ENCODE measurements around the gene ROR1.

The ROR1 gene

GRCh38 chr1:64124704-64125440 lies 351.1 kb downstream of the ROR1 start:
- Histone ChIP-seq H3K4me3 (ENCODE audit: low read depth in 1 of 2, low read length in 2 of 2) (no peak overlapping the region), H3K27ac (ENCODE audit: low read depth, low read length) (no peak overlapping the region)

GRCh38 chr1:64126581-64126980 lies 352.8 kb downstream of the ROR1 start:
- no peaks in the 10 kb centered on the region for H3K36me3 ChIP-seq (ENCODE audit: insufficient read depth, low read length)
- no peak overlapping the region for H3K27ac ChIP-seq (ENCODE audit: low read depth, low read length)
- no peaks in the 10 kb centered on the region for H3K27me3 ChIP-seq (ENCODE audit: control insufficient read depth in 1 of 2, insufficient read depth in 2 of 2, low read length in 2 of 2)
- no peaks in the 10 kb centered on the region for H3K9me3 ChIP-seq (ENCODE audit: low read length)
- peaks cover 9% of the 10 kb centered on the region for H3K4me1 ChIP-seq (ENCODE audit: insufficient read depth, low read length)
- no peak overlapping the region for H3K9ac ChIP-seq (ENCODE audit: low read length)
- no peak overlapping the region for H3K4me3 ChIP-seq (ENCODE audit: low read depth in 1 of 2, low read length in 2 of 2)

More at GRCh38 chr1:64124704-64125440, 351.1 kb downstream of the ROR1 start:
- Histone ChIP-seq H3K9me3 (ENCODE audit: low read length) (no peaks in the 10 kb centered on the region), H3K27me3 (ENCODE audit: control insufficient read depth in 1 of 2, insufficient read depth in 2 of 2, low read length in 2 of 2) (no peaks in the 10 kb centered on the region), H3K4me1 (ENCODE audit: insufficient read depth, low read length) (peaks cover 9% of the 10 kb centered on the region), H3K9ac (ENCODE audit: low read length) (no peak overlapping the region), H3K36me3 (ENCODE audit: insufficient read depth, low read length) (no peaks in the 10 kb centered on the region)

GRCh38 chr1:64127297-64127696 lies 353.5 kb downstream of the ROR1 start:
- Histone ChIP-seq H3K27me3 (ENCODE audit: control insufficient read depth in 1 of 2, insufficient read depth in 2 of 2, low read length in 2 of 2) (no peaks in the 10 kb centered on the region), H3K9me3 (ENCODE audit: low read length) (no peaks in the 10 kb centered on the region), H3K4me1 (ENCODE audit: insufficient read depth, low read length) (peaks cover 9% of the 10 kb centered on the region)

DNA sequence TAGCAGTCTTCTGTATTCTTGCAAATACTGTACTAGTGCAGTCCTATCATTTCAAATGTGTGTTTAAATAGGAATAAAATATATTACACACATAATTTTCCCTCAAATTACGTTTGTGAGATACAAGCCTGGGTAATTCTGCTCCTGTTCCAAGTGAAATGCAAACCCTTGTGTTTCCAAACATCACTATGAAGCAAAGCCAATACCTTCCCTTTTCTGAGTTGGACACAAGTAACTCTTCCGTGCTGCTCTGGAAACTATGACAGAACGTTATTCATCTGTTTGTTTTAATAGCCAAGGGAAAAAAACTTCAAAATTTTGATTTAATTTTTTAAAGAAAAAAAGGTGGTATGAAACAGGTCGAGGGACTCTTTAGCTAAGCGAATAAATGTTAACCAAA lies 355.9 kb downstream of the ROR1 start:
- Histone ChIP-seq H3K4me3 (ENCODE audit: low read depth in 1 of 2, low read length in 2 of 2) (no peak overlapping the region), H3K36me3 (ENCODE audit: insufficient read depth, low read length) (no peaks in the 10 kb centered on the region), H3K4me1 (ENCODE audit: insufficient read depth, low read length) (peaks cover 3% of the 10 kb centered on the region), H3K9ac (ENCODE audit: low read length) (no peak overlapping the region), H3K27me3 (ENCODE audit: control insufficient read depth in 1 of 2, insufficient read depth in 2 of 2, low read length in 2 of 2) (no peaks in the 10 kb centered on the region), H3K9me3 (ENCODE audit: low read length) (no peaks in the 10 kb centered on the region), H3K27ac (ENCODE audit: low read depth, low read length) (no peak overlapping the region)

More at GRCh38 chr1:64127297-64127696, 353.5 kb downstream of the ROR1 start:
- no peak overlapping the region for H3K27ac ChIP-seq (ENCODE audit: low read depth, low read length)
- H3K4me3 ChIP-seq (ENCODE audit: low read depth in 1 of 2, low read length in 2 of 2), result no peak overlapping the region
- H3K9ac ChIP-seq (ENCODE audit: low read length), result no peak overlapping the region
- H3K36me3 ChIP-seq (ENCODE audit: insufficient read depth, low read length), result no peaks in the 10 kb centered on the region

DNA sequence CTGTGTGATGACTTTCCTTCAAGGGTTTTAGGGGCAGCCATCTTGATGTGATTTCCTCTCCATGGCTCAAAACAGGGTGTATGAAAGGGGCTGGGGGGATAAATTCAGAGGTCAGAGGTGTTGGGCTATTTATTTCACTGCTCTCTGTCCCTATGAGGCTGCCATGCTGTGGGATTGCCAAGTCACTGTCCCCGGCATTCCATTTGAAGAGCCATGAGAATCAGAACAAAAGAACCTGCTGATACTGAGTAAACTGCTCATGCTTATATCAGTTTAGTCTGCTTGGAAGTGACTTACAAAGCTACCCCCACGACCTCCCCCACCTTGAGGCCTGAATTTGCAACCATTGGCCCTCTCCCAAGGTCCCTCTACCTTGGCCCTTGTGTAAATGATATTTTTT lies 357.3 kb downstream of the ROR1 start:
- Histone ChIP-seq H3K27me3 (ENCODE audit: control insufficient read depth in 1 of 2, insufficient read depth in 2 of 2, low read length in 2 of 2) (no peaks in the 10 kb centered on the region), H3K36me3 (ENCODE audit: insufficient read depth, low read length) (no peaks in the 10 kb centered on the region), H3K4me3 (ENCODE audit: low read depth in 1 of 2, low read length in 2 of 2) (no peak overlapping the region), H3K4me1 (ENCODE audit: insufficient read depth, low read length) (peaks cover 15% of the 10 kb centered on the region), H3K9me3 (ENCODE audit: low read length) (no peaks in the 10 kb centered on the region), H3K9ac (ENCODE audit: low read length) (no peak overlapping the region), H3K27ac (ENCODE audit: low read depth, low read length) (no peak overlapping the region)

DNA sequence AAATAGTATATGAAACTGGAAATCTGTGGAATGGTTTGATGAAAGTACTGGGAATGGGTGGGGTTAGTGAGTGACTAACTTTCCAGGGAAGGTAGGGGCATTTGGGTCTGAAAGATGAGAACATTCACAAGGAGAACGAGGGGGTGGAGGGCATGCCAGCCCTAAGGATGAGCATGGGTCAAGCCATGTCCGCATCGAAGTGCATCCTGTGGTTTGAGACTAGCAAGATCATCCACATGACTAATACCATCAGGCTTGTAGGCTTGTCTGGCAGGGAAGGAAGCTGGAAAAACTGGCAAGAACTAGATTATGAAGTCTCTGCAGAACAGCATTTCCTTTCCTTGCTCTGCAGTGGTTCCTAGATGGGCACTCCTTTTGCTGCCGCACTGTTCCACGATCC lies 359.2 kb downstream of the ROR1 start:
- H3K4me1 ChIP-seq (ENCODE audit: insufficient read depth, low read length), result peaks cover 27% of the 10 kb centered on the region
- no peaks in the 10 kb centered on the region for H3K27me3 ChIP-seq (ENCODE audit: control insufficient read depth in 1 of 2, insufficient read depth in 2 of 2, low read length in 2 of 2)
- H3K4me3 ChIP-seq (ENCODE audit: low read depth in 1 of 2, low read length in 2 of 2), result no peak overlapping the region
- H3K9me3 ChIP-seq (ENCODE audit: low read length), result no peaks in the 10 kb centered on the region
- no peaks in the 10 kb centered on the region for H3K36me3 ChIP-seq (ENCODE audit: insufficient read depth, low read length)
- no peak overlapping the region for H3K27ac ChIP-seq (ENCODE audit: low read depth, low read length)
- H3K9ac ChIP-seq (ENCODE audit: low read length), result no peak overlapping the region

- Histone ChIP-seq H3K9ac (ENCODE audit: low read length) (no peak overlapping the region), H3K36me3 (ENCODE audit: insufficient read depth, low read length) (peaks cover under 1% of the 10 kb centered on the region), H3K4me3 (ENCODE audit: low read depth in 1 of 2, low read length in 2 of 2) (no peak overlapping the region), H3K27ac (ENCODE audit: low read depth, low read length) (no peak overlapping the region), H3K4me1 (ENCODE audit: insufficient read depth, low read length) (peaks cover 27% of the 10 kb centered on the region), H3K27me3 (ENCODE audit: control insufficient read depth in 1 of 2, insufficient read depth in 2 of 2, low read length in 2 of 2) (no peaks in the 10 kb centered on the region), H3K9me3 (ENCODE audit: low read length) (no peaks in the 10 kb centered on the region)
Measured at GRCh38 chr1:64135462-64136223, 361.8 kb downstream of the ROR1 start.

DNA sequence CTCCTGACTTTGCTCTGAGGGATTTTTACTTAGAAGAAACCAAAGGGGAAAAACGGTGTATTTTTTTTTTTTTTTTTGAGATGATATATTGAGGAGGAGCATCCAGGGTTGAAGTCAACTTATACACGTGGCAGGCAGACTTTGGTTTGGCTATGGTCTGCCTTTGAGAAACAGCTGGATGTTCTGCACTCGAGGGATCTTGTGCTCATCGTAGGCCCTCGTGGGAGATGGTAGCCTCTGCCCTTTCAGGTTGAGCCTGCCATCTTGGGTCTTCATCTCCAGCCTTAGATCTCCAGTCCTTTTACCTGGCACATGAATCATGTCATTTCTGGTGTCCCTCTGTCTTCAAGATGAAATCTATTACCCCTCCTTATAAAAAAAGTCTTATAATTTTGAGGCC lies 362.5 kb downstream of the ROR1 start:
- Histone ChIP-seq H3K27me3 (ENCODE audit: control insufficient read depth in 1 of 2, insufficient read depth in 2 of 2, low read length in 2 of 2) (no peaks in the 10 kb centered on the region), H3K36me3 (ENCODE audit: insufficient read depth, low read length) (peaks cover 7% of the 10 kb centered on the region), H3K27ac (ENCODE audit: low read depth, low read length) (no peak overlapping the region), H3K4me1 (ENCODE audit: insufficient read depth, low read length) (peaks cover 27% of the 10 kb centered on the region), H3K9ac (ENCODE audit: low read length) (no peak overlapping the region), H3K9me3 (ENCODE audit: low read length) (no peaks in the 10 kb centered on the region), H3K4me3 (ENCODE audit: low read depth in 1 of 2, low read length in 2 of 2) (no peak overlapping the region)

GRCh38 chr1:64136752-64137411 lies 363.1 kb downstream of the ROR1 start:
- Histone ChIP-seq H3K27me3 (ENCODE audit: control insufficient read depth in 1 of 2, insufficient read depth in 2 of 2, low read length in 2 of 2) (no peaks in the 10 kb centered on the region), H3K4me1 (ENCODE audit: insufficient read depth, low read length) (peaks cover 27% of the 10 kb centered on the region), H3K27ac (ENCODE audit: low read depth, low read length) (no peak overlapping the region), H3K9ac (ENCODE audit: low read length) (no peak overlapping the region), H3K4me3 (ENCODE audit: low read depth in 1 of 2, low read length in 2 of 2) (no peak overlapping the region), H3K36me3 (ENCODE audit: insufficient read depth, low read length) (peaks cover 10% of the 10 kb centered on the region), H3K9me3 (ENCODE audit: low read length) (no peaks in the 10 kb centered on the region)

- H3K9ac ChIP-seq (ENCODE audit: low read length), result no peak overlapping the region
- no peak overlapping the region for H3K4me3 ChIP-seq (ENCODE audit: low read depth in 1 of 2, low read length in 2 of 2)
- peaks cover 14% of the 10 kb centered on the region for H3K36me3 ChIP-seq (ENCODE audit: insufficient read depth, low read length)
- H3K9me3 ChIP-seq (ENCODE audit: low read length), result no peaks in the 10 kb centered on the region
- no peaks in the 10 kb centered on the region for H3K27me3 ChIP-seq (ENCODE audit: control insufficient read depth in 1 of 2, insufficient read depth in 2 of 2, low read length in 2 of 2)
- no peak overlapping the region for H3K27ac ChIP-seq (ENCODE audit: low read depth, low read length)
- H3K4me1 ChIP-seq (ENCODE audit: insufficient read depth, low read length), result peaks cover 27% of the 10 kb centered on the region
Measured at GRCh38 chr1:64137412-64137803, 363.6 kb downstream of the ROR1 start.

DNA sequence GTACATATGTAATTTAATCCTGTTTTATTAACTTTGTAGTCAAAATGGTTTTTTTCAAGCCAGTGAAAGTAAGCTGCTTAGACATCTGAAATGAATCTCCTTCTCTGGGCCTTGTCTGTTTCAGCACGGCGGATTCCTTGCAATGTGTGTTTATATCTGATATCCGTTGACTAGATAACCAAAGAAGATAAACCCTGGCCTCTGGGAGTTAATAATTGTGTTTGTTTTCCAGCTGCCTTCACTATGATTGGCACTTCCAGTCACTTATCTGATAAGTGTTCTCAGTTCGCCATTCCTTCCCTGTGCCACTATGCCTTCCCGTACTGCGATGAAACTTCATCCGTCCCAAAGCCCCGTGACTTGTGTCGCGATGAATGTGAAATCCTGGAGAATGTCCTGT lies 366.1 kb downstream of the ROR1 start:
- Histone ChIP-seq H3K36me3 (ENCODE audit: insufficient read depth, low read length) (peaks cover 21% of the 10 kb centered on the region), H3K27ac (ENCODE audit: low read depth, low read length) (no peak overlapping the region), H3K9ac (ENCODE audit: low read length) (no peak overlapping the region), H3K27me3 (ENCODE audit: control insufficient read depth in 1 of 2, insufficient read depth in 2 of 2, low read length in 2 of 2) (no peaks in the 10 kb centered on the region), H3K4me1 (ENCODE audit: insufficient read depth, low read length) (peaks cover 25% of the 10 kb centered on the region), H3K4me3 (ENCODE audit: low read depth in 1 of 2, low read length in 2 of 2) (no peak overlapping the region), H3K9me3 (ENCODE audit: low read length) (no peaks in the 10 kb centered on the region)
